LNCAP (cell line): ENCODE results near the gene KDM5A.

Experiments used
- TF ChIP-seq, protein P1 (sequence below): fragments of 450-650 bp; IDR thresholded peaks from 2 replicates; pipeline ENCODE4 v1.5.1; 2017; ENCODE audit warnings: mild to moderate bottlenecking

KDM5A gene

DNA sequence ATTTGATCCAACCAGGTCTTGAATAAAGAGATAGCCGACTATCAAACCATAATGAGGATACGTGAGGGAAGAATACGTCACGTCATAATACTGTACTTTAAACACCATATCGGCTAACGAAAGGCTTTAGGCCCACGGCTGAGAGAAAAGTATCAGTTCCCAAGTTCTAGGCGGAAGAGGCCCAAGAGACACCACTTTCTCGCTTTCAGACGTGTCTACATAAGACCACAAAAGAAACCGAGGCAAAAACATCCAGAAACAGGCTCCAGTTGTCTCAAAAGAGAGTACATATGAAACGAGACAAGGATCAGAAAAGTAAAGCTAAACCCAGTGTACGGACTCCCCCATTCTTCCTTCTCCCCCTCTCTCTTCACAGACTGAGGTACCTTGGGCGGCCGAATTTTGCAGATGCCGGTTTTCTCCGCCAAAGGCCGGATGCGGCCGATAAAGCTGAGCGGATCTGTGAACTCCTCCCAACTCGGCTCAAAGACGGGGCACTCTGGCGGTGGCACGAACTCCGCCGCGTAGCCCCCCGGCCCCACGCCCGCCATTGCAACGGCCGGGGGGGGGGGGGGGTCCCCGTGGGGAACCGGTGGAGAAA lies 479 bp downstream of the KDM5A start:
- TF ChIP-seq, protein P1, sequence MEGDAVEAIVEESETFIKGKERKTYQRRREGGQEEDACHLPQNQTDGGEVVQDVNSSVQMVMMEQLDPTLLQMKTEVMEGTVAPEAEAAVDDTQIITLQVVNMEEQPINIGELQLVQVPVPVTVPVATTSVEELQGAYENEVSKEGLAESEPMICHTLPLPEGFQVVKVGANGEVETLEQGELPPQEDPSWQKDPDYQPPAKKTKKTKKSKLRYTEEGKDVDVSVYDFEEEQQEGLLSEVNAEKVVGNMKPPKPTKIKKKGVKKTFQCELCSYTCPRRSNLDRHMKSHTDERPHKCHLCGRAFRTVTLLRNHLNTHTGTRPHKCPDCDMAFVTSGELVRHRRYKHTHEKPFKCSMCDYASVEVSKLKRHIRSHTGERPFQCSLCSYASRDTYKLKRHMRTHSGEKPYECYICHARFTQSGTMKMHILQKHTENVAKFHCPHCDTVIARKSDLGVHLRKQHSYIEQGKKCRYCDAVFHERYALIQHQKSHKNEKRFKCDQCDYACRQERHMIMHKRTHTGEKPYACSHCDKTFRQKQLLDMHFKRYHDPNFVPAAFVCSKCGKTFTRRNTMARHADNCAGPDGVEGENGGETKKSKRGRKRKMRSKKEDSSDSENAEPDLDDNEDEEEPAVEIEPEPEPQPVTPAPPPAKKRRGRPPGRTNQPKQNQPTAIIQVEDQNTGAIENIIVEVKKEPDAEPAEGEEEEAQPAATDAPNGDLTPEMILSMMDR, result no peak

DNA sequence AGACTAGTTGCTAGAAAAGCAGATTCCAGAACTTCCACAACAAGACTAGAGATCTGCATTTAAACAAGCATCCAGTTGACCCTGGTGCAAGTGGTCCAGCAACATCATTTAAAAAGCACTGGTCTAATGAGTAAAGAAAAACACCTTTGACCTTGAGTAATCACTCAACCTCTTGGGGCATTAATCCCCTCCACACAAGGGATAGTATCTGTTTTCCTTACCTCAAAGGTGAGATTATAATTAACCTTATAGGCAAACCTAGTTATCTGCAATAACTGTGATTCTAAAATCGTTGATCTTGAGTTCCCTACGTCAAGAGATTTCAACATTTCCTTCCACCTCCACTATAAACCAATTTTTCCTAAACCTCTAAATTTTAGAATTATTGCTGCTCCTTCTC lies 1.1 kb downstream of the KDM5A start:
- TF ChIP-seq, protein P1, result no peak

DNA sequence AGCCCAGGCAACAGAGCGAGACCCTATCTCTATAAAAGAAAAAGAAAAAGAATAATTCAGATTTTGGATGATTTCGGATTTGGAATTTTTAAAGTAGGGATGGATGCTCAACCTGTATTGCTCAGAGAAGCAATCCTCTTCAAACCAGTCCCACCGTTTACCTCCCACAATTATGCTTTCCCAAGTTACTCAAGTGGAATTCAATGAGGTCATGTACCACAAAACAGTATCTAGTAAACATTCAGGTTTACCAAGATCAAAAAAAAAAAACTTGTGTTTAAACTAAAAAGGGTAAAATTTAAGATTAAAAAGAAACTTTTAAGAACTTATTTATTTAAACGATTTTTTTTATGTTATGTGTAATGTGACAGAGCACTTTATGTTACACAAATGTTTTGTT lies 2.5 kb downstream of the KDM5A start:
- TF ChIP-seq, protein P1, result no peak

DNA sequence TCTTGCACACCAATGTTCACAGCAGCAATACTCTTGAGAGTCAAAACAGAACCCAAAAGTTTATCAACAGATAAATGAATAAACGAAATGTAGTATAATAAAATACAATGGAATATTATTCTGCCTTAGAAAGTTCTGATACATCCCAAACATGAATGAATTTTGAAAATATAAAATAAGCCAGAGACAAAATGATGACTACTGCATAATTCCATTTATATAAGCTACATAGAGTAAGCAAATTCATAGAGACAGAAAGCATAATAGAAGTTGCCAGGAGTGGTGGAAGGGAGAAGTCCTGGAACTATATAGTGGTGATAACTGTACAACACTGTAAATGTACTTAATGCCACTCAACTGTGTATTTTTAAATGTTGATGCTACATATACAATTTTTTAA lies 21.1 kb downstream of the KDM5A start:
- TF ChIP-seq, protein P1, result no peak

DNA sequence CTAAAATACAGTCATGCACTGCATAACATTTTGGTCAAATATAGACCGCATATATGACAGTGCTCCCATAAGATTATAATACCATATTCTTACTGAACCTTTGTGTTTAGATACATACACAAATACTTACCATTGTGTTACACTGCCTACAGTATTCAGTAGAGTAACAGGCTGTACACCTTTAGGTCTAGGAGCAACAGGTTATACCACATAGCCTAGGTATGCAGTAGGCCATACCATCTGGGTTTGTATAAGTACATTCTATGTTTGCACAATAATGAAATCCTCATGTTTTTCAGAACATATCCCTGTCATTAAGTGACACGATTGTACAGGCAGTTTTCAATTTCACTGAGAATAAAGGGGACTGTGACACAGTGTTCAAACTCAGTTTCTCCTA lies 22.3 kb downstream of the KDM5A start:
- TF ChIP-seq, protein P1, result no peak

DNA sequence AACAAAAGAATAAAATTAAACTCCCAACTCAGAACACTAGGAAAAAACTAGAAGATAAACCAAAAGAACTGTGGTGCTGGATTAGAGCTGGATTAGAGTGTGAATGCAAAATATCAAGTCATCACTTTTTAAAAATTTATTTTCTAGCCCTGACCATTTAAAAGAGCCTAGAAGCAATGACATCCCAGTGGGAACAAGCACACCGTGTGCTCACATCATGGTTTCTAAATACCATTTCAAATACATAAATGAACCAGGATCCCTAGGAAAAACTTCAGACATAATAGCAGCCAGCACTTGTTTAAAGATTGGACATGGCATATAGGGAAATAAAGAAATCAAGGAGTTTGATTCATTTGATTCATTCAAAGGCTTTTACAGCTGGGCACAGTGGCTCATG lies 30.0 kb downstream of the KDM5A start:
- TF ChIP-seq, protein P1, result no peak

DNA sequence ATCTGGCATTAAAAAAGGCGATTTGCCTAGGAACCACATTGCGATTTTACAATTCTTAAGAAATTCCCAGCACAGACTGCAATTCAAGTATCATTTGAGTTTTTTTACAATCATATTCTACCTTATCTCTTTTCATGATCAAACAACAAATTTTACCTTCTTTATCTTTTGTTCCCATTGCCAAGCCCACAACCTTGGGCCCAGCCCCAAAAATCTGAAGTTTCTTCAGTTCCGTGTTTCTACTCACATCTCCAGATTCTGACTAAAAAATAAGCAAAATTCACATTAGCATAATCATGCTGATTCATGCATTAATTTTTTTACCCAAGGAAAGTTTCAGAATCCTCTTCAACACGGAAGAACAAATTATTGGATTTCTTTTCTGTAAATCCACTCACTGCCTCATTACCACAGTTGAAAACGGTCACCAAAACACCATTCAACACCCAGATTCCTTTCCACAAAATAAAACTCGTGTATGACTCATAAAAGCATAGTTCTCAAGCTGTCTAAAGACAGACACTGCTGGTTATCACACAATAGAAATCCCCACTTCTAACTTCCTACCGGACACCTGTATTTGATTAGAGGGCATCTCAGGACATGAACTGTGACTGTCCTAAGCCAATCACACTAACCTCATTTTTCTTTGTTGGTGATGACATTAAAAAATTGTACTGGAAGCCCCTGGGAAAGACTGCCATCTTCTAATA lies 32.7 kb downstream of the KDM5A start:
- TF ChIP-seq, protein P1, result no peak
